Measurements from ENCODE around the gene DMD.

Gene DMD

GRCh38 chrX:31860686-31861085 is 1350.7 kb downstream of the DMD start:
- DNase-seq (ENCODE audit: low read depth in 2 of 2): no peak

DNA sequence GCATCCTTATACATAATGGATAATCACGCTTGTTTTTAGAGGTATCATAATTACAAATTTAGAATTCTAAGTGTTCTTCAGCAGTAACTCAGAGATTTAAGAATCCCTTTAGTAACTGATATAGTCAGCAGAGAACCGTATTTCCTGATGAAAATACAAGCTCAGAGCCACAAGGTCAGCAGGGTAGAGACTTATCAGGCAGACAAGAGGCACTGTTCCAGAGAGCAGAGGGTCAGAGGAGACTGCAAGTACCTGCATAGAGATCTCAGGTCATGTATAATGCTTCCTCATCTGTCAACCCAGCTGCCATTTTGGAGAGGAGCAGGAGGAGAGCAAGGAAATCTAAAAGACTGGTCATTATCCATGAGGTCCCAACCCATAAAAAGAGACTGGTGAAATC is 1352.4 kb downstream of the DMD start:
- no peak for DNase-seq (ENCODE audit: low read depth in 2 of 2)

DNA sequence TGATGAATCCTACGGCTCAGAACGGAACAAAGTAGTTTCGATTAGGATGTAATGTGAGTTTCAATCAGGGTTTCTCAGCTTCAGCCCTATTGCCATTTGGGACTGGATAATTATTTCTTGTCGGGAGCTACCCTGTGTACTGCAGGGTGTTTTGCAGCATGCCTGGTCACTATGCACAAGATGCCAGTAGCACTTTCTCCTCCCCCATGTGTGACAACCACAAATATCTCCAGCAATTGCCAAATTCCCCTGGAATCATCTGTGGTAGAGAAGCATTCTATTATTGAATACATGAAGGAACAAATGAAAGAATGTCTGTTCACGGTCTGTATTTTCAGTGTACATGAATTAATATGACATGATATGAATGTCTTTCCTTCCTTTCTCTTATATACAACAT is 1356.6 kb downstream of the DMD start:
- DNase-seq (ENCODE audit: low read depth in 2 of 2): no peak

DNA sequence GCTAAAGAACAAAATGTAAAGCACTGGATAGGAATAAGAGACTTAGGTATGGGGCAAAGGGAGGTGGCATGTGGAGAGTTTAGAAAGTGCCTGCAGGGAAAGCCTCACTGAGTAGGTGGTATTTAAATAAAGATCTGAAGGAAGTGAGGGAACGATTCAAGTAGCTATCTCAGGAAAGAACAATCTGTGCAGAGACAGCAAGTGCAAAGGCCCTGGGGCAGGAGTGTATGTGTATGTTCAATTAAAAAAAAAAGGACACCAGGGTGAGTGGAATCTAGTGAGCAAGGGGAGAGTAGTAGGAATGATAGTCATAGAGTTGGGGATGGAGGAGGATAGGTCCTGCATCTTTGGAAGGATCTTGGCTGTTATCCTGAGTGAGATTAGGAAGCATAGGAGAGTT is 1359.6 kb downstream of the DMD start:
- no peak for DNase-seq (ENCODE audit: low read depth in 2 of 2)

DNA sequence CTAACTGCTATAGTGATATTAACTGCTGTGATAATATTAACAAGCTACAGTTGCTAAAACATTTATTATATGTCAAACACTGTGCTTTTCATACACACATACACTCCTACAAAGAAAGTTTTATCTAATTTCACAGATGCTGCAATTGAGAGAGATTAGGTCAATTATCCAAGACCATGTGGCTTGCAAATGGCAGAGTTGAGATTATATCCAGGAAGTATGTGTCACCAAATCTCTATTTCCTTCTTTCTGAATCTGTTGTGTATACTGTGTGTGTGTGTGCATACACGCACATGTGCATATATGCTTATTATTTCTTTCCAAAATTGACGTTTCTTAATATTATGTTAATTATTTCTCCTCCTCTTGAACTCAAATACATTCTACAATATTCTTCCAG is 1363.6 kb downstream of the DMD start:
- no peak for DNase-seq (ENCODE audit: low read depth in 2 of 2)

DNA sequence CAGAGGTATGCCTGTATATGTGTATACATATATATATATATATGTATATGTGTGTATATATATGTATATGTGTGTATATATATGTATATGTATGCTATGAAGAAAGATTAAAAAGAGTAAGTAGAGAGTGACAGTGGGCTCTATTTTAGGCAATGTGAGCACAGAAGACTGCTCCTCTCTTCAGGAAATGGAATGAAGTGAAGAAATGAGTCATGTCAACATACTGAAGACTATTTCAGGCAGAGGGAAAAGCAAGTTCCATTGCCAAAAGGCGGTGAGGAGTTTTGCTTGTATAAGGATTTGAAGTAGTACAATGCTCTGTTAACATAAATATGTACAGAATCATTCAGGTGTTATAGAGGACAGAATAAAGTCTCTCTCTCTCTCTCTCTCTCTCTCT is 1366.3 kb downstream of the DMD start:
- no peak for DNase-seq (ENCODE audit: low read depth in 2 of 2)

DNA sequence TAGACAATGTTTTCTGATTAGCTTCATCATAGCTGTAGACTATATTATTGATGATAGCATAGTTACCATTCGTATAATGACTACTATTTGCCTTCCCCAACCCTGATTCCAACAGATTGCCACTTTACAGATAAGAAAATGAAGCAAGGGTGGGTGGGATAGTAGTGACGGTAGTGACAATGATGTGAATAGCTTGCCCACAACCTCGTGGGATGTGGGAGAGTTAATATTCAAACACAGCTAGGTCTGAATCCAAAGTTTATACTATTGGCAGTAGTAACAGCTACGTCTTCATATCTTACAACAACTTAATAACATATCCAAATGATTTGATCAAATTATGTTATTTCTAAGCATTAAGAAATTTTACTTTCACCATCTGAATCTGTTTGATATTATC is 1372.7 kb downstream of the DMD start:
- no peak for DNase-seq (ENCODE audit: low read depth in 2 of 2)

DNA sequence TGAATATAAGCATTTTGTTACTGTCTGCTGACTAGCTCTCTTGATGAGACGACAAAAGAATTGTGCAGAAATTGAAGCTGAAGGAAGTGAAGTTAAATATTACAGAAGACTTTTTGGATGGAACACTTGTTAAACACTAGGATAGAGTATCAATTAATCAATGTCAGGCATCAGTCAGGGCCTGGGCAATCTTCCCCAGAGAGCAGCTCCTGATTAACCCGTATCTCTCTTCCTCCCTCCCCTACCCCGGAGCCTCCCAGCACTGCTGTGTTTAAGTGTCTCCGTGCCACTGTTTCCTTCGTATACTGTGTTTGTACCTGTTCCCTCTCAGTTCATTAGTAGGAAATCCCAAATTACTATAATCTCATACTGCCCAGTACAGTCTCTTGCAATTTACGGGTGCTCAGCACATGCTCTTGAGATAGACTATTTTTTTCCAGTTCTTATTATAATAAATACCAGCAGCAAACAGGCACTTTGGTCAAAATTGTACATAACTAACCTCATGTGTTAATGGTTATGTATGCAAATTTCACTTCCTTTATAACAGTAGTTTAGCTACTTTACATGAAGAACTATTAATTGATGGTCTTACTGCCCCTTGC is 1373.8 kb downstream of the DMD start:
- no peak for DNase-seq (ENCODE audit: low read depth in 2 of 2)

DNA sequence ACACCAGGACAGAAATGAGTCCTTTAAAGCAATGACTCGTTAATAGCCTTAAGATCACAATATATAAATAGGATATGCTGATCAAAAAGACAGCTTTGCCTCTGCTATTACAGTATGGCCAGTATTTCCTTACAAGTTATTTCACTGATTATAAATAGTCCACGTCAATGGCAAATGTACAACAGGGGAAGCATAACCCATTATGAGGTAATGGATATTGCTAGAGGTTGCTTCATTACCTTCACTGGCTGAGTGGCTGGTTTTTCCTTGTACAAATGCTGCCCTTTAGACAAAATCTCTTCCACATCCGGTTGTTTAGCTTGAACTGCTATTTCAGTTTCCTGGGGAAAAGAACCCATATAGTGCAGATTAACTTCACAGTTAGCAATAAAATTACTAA is 1374.9 kb downstream of the DMD start:
- no peak for DNase-seq (ENCODE audit: low read depth in 2 of 2)

GRCh38 chrX:31832263-31832662 is 1379.1 kb downstream of the DMD start:
- DNase-seq (ENCODE audit: low read depth in 2 of 2): no peak

DNA sequence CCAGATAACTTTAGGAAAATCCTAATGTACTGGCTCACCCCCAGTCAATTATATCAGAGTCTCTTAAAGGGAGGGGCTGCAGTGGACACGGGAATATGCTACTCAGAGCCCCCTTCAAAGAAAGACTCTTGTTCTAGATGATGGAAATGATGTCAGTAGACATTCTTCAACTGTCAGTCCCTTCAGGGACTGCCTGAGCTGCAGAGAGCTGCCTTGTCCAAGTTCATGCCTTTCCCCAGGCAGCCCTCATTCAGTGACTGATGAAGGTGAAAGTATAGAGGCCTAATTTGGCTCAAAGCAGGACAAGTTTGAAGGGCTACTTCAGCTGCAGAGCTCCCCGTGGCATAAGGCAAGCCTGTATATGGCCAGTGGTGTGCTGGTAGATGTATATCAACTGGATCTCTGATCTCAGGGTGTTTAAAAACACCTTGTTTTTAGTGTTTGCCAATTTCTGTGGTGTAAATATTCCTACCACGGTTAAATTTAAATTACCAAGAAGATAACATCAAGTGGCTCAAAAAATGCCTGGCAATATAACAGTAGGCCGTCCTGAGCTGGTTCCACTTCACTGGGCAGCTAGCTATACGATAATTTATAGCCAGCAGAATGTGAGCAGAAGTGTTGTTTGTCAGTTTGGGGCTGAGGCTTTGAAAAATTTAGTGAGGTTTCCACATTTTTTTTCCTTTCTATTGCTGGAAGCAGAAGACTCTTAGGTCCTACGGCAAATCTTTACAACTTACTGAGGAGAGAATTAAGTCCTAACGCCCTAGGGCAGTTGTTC is 1390.7 kb downstream of the DMD start:
- no peak for DNase-seq (ENCODE audit: low read depth in 2 of 2)

- no peak for DNase-seq (ENCODE audit: low read depth in 2 of 2)
These were observed 1391.9 kb downstream of the DMD start for GRCh38 chrX:31819455-31819854.

DNA sequence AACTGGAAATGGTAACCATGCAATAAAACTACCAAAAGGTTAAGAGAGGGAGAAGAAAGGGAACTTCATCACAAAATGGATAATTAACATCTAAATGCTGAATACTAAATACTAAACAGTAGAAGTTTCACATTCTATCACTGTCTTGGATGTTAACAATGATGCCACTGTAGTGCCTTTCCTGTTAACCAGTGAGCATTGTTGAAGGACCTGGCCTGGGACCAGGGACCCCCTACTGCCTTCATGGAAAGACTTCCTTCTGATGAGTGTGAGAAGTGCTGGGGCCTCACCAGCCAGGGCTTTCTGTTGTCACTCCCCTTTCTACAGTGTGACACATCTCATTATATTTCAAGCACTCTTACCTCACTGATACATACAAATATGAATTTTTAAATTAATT is 1400.2 kb downstream of the DMD start:
- no peak for DNase-seq (ENCODE audit: low read depth in 2 of 2)

DNA sequence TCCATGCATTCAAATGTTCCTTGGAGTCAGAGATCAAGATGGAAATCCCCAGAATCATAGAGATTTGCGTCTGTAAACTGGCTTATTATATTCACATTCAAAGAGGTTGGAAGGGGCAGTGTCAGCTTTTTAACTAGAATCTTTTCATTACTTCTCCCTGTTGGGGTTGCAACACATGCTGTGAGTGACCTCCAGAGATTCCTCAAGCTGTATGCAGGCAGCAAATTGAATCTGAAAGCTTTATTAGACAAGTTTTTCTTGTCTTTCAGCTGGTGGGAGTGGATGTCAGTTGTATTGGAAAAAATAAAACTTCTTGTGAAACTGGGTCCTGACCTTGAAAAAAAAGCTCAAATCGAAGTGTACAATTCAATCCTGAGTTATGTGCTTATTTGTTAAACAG is 1403.0 kb downstream of the DMD start:
- no peak for DNase-seq (ENCODE audit: low read depth in 2 of 2)

DNA sequence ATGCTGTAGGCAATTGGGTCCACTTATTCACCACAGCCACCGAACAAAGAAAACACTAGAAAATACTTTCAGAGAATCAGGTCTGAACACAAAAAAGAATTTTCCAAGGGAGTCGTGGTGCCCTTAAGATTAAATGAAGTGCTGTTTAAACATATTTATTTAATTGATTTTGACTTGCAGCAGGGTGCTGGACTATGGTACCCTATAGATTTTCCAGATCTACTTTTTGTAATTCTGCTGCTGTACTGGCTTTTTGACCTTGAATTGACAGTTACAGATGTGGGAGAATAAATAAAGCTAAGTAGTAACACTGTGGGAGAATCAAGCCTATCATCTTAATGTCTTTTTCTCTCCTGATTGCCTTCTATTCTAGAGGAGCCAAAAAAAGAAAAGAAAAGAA is 1404.2 kb downstream of the DMD start:
- DNase-seq (ENCODE audit: low read depth in 2 of 2): no peak

DNA sequence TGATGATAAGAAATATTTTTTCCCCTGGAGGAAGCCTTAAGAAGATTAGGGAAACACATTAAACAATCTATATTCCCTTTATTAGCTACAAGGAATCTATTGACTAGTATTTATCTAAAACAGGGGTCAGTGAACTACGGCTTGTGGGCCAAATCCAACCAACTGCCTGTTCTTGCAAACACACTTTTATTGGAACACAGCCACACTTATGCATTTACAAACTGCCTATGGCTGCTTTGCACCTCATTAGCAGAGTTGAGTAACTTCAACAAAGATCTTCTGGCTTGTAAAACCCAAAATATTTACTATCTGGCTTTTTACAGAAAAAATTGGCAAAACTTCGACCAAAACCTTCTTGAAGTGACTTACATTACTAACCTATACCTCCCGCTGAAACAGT is 1405.6 kb downstream of the DMD start:
- no peak for DNase-seq (ENCODE audit: low read depth in 2 of 2)

DNA sequence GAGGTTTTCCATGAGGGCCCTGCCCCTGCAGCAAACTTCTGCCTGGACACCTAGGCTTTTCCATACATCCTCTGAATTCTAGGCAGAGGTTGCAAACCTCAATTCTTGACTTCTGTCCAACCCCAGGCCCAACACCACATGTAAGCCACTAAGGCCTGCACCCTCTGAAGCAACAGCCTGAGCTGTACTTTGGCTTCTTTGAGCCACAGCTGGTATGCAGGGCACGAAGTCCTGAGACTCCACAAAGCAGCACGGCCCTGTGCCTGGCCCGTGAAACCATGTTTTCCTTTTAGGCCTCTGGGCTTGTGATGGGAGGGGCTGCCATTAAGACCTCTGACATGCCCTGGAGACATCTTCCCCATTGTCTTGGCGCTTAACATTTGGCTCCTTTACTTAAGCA is 1411.1 kb downstream of the DMD start:
- no peak for DNase-seq (ENCODE audit: low read depth in 2 of 2)

DNA sequence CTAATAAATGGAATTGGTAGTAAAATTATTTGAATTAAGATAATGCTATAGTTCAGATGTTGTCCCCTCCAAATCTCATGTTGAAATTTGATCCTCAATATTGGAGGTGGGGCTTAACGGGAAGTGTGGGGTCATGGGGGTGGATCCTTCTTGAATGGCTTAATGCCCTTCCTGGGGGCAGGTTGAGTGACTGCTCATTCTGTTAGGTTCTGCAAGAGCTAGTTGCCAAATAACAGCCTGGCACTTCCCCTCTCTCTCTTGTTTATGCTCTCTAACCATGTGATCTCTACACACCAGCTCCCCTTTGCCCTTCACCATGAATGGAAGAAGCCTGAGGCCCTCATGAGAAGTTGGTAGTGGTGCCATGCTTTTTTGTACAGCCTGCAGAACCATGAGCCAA is 1414.7 kb downstream of the DMD start:
- no peak for DNase-seq (ENCODE audit: low read depth in 2 of 2)

- DNase-seq (ENCODE audit: low read depth in 2 of 2): no peak
These were observed 1463.9 kb downstream of the DMD start for GRCh38 chrX:31747411-31747810.

DNA sequence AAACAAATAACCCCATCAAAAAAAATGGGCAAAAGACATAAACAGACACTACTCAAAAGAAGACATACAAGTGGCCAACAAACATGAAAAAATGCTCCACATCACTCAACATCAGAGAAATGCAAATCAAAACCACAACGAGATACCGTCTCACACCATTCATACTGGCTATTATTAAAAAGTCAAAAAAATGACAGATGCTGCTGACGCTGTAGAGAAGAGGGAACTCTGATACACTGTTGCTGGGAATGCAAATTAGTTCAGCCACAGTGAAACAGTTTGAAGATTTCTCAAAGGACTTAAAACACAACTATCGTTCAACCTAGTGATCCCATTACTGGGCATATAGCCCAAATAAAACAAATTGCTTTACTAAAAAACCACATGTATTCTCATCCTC is 1468.3 kb downstream of the DMD start:
- no peak for DNase-seq (ENCODE audit: low read depth in 2 of 2)

DNA sequence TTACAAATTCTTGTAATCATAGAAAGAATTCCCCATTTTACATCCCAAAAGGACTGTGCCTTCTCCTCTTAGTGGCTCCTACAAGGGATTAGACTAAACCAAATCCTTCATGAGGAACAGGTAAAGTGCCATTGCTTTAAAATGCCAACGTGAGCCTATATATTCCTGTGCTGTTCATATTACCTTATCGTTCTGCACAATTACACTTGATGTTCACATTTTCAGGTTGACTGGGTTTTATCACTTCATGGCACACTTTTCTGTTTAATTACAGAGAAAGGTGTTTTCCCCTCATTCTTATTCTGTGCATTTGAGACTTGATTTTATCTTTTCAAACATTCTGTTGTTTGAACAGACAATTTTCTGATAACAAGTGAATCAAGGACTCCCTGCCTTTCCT is 1493.9 kb downstream of the DMD start:
- DNase-seq (ENCODE audit: low read depth in 2 of 2): no peak

GRCh38 chrX:31715675-31716074 is 1495.7 kb downstream of the DMD start:
- no peak for DNase-seq (ENCODE audit: low read depth in 2 of 2)

- DNase-seq (ENCODE audit: low read depth in 2 of 2): no peak
These were observed 1496.6 kb downstream of the DMD start for GRCh38 chrX:31714797-31715196.

DNA sequence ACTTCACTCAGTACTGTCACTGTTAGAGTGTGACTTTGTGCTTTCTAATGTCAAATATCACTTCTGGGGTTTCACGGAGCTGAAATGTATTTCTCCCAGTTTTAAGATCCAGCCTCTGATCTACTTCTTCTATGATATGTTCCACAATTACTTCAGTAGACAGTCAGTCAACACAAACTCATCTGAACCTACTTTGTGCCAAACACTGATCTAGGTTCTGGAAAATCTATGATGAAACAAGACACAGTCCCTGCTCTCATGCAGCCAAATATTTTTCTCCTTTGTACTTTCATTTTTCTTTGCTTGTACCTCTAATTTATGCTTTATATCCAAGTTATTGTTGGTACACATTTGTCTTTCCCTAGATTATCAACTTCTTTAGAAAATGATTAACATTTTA is 1498.2 kb downstream of the DMD start:
- DNase-seq (ENCODE audit: low read depth in 2 of 2): no peak

Measured in stimulated activated CD4-positive, alpha-beta T cell treated with anti-CD3 and anti-CD28 coated beads, Interleukin-1b, Interleukin-23, amount 100 ng/mL, for 1 hour (primary cell).